Endothelial cell of umbilical vein (primary cell): ENCODE measurements around the gene CEP104. TPM values are rescaled to one million over a fixed set of nuclear protein-coding genes. Genes with fewer than 3 reads are reported as not detected.

ENCODE experiments used
- BruUV-seq: library from RNA; stranded (reverse); fragments of 400-500 nt; replicated peaks from 2 replicates; lab custom pipeline; 2021; lab: Mats Ljungman, UMichigan
- CTCF ChIA-PET: fragments of 300-600, 350-600 bp; sonication (Branson Sonifier 250); formaldehyde crosslinking; loops from one replicate; lab custom pipeline; 2021; ENCODE audit warnings: antibody characterized with exemption, inconsistent platforms; lab: Charles Lee
- POLR2A ChIA-PET: fragments of 300-600, 350-600 bp; sonication (Branson Sonifier 250); formaldehyde crosslinking; loops from one replicate; lab custom pipeline; 2021; ENCODE audit warnings: antibody characterized with exemption, inconsistent platforms; lab: Charles Lee
- DNase-seq: peaks from one replicate; pipeline ENCODE4 v3.0.0-alpha.2; 2011; ENCODE audit warnings: low read depth, low spot score
- FAIRE-seq: peaks from 2 replicates; lab custom pipeline; 2011; peaks lifted over from hg19 to GRCh38; lab: Jason Lieb, UNC
- H2AFZ ChIP-seq: 2 replicates; pipeline ENCODE4 v1.6.0; 2012; ENCODE audit warnings: low read depth, low read length, control low read depth, inconsistent platforms
- H3K27ac ChIP-seq: 2 replicates; pipeline ENCODE4 v1.5.1; 2011; ENCODE audit warnings: low read depth, mild to moderate bottlenecking, control low read depth, low read length, moderate library complexity; ENCODE audit not compliant: insufficient read depth
- H3K27me3 ChIP-seq, 2 experiments: 2 replicates each; pipeline versions ENCODE4 v1.6.0 to v1.6.1; 2011; ENCODE audit warnings: low read length in 2 of 2, mixed read lengths in 1 of 2; ENCODE audit not compliant: control insufficient read depth in 2 of 2, insufficient read depth in 2 of 2
- H3K36me3 ChIP-seq, 2 experiments: 2 replicates in 1 of 2; 3 replicates in 1 of 2; pipeline ENCODE4 v1.5.1; 2011; ENCODE audit warnings: low read length in 2 of 2, mild to moderate bottlenecking in 1 of 2, moderate library complexity in 1 of 2; ENCODE audit not compliant: control insufficient read depth in 2 of 2, insufficient read depth in 2 of 2; ENCODE audit errors: extremely low read depth in 1 of 2
- H3K4me1 ChIP-seq: 3 replicates; pipeline ENCODE4 v1.5.1; 2011; ENCODE audit warnings: mild to moderate bottlenecking, low read length; ENCODE audit not compliant: control insufficient read depth, insufficient read depth; ENCODE audit errors: extremely low read depth
- H3K4me2 ChIP-seq: 2 replicates; pipeline ENCODE4 v1.6.1; 2011; ENCODE audit warnings: low read length, control low read depth, mixed read lengths; ENCODE audit not compliant: insufficient read depth
- H3K4me3 ChIP-seq, 3 experiments: fragments of 200-600 bp in 1 of 3; sonication (generic), shearing (Covaris generic) in 1 of 3; replicated peaks in 1 of 3; 2 replicates each; pipeline ENCODE4 v1.5.1; 2011 to 2016; ENCODE audit warnings: control low read depth in 3 of 3, low read length in 3 of 3, mild to moderate bottlenecking in 2 of 3, inconsistent platforms in 1 of 3, low read depth in 1 of 3, moderate library complexity in 1 of 3; ENCODE audit not compliant: insufficient read depth in 1 of 3
- H3K79me2 ChIP-seq: 2 replicates; pipeline ENCODE4 v1.6.0; 2012; ENCODE audit warnings: low read length, inconsistent platforms; ENCODE audit not compliant: control insufficient read depth, insufficient read depth
- H3K9ac ChIP-seq: replicated peaks from 2 replicates; pipeline ENCODE3; 2011; ENCODE audit warnings: low read length, control low read depth; ENCODE audit not compliant: insufficient read depth; ENCODE audit errors: extremely low read depth
- H3K9me1 ChIP-seq: replicated peaks from 3 replicates; pipeline ENCODE4 v1.6.0; 2011; ENCODE audit warnings: mild to moderate bottlenecking, low read length; ENCODE audit not compliant: control insufficient read depth, insufficient read depth; ENCODE audit errors: extremely low read depth
- H3K9me3 ChIP-seq: replicated peaks from 2 replicates; pipeline ENCODE4 v1.5.1; 2012; ENCODE audit warnings: low read length, inconsistent platforms; ENCODE audit not compliant: control insufficient read depth, insufficient read depth
- H4K20me1 ChIP-seq: replicated peaks from 2 replicates; pipeline ENCODE3; 2011; ENCODE audit warnings: mild to moderate bottlenecking, low read length; ENCODE audit not compliant: control insufficient read depth, insufficient read depth; ENCODE audit errors: extremely low read depth
- CTCF ChIP-seq, 2 donors: IDR thresholded peaks; 1 replicate in 1 of 2; 2 replicates in 1 of 2; pipeline ENCODE4 v1.5.1; 2011; ENCODE audit warnings: low read length in 2 of 2, mild to moderate bottlenecking in 2 of 2, moderate library complexity in 2 of 2, control low read depth in 1 of 2, inconsistent platforms in 1 of 2, low read depth in 1 of 2; ENCODE audit not compliant: insufficient read depth in 1 of 2; ENCODE audit errors: extremely low read depth in 1 of 2
- EZH2 ChIP-seq: IDR thresholded peaks from 2 replicates; pipeline ENCODE4 v1.6.1; 2012; ENCODE audit warnings: borderline replicate concordance, low read depth, mild to moderate bottlenecking, moderate library complexity, low read length, inconsistent platforms; ENCODE audit not compliant: severe bottlenecking
- FOS ChIP-seq: IDR thresholded peaks from 2 replicates; pipeline ENCODE4 v1.6.1; 2011; ENCODE audit warnings: mild to moderate bottlenecking, low read length, moderate library complexity, borderline replicate concordance; ENCODE audit not compliant: insufficient read depth
- GATA2 ChIP-seq: IDR thresholded peaks from 2 replicates; pipeline ENCODE4 v1.7.0; 2011; ENCODE audit warnings: low read depth, mild to moderate bottlenecking, moderate library complexity, mixed read lengths, low read length; ENCODE audit not compliant: insufficient read length, insufficient read depth
- JUN ChIP-seq: IDR thresholded peaks from 2 replicates; pipeline ENCODE4 v1.6.1; 2011; ENCODE audit warnings: borderline replicate concordance, low read depth; ENCODE audit not compliant: insufficient read length, insufficient read depth
- MYC ChIP-seq: IDR thresholded peaks from one replicate; pipeline ENCODE4 v1.6.1; 2011; ENCODE audit warnings: mild to moderate bottlenecking, low read depth, low read length
- POLR2A ChIP-seq: IDR thresholded peaks from 2 replicates; pipeline ENCODE4 v1.6.1; 2012; ENCODE audit warnings: low read depth, mild to moderate bottlenecking, control low read depth, low read length
- POLR2AphosphoS5 ChIP-seq: IDR thresholded peaks from 2 replicates; pipeline ENCODE4 v1.6.1; 2012; ENCODE audit warnings: low read depth, mild to moderate bottlenecking, control low read depth, low read length, moderate library complexity; ENCODE audit not compliant: insufficient read depth
- dilution Hi-C: fragments of 300-500 bp; cut with MboI; formaldehyde crosslinking; loops from one replicate; pipeline ENCODE4 v1.15.0; 2019; ENCODE audit warnings: low sequenced_read_pairs; ENCODE audit not compliant: extremely low pct_ligation_motif_present
- intact Hi-C: fragments of 100-400 bp; cut with micrococcal nuclease; formaldehyde crosslinking; loops from one replicate; pipeline ENCODE4 v1.10.0; 2022
- polyA plus RNA-seq, 4 experiments: library from polyadenylated mRNA; depleted of rRNA in 3 of 4; stranded (reverse) in 3 of 4; unstranded in 1 of 4; fragments of >200 nt; gene quantifications; 2 replicates each; pipeline versions ENCODE4 v1.2.1 to v1.2.3, GENCODE V29; 2011 to 2012; ENCODE audit warnings: missing spikeins in 1 of 4
- total RNA-seq: library from RNA; stranded (reverse); gene quantifications from 2 replicates; pipeline ENCODE4 v1.2.3, GENCODE V29; 2021
- TF ChIP-seq, protein P1 (sequence below): IDR thresholded peaks from 2 replicates; pipeline ENCODE4 v1.6.1; 2011; ENCODE audit not compliant: insufficient read depth, insufficient read length

CEP104 gene
- total and polyA plus RNA-seq, 2 donors (not counting 3 experiments of a cell fraction or from before 2014, with no cell fraction given) = 12.4 to 43.0 TPM

- Histone ChIP-seq H3K9me1 (no peaks in the 10 kb centered on the region), H2AFZ (no peak overlapping the region), H3K27me3 (no peaks in the 10 kb centered on the region), H3K79me2 (no peaks in the 10 kb centered on the region), H3K4me2 (no peak overlapping the region), H3K4me3 (no peak overlapping the region), H3K9ac (no peak overlapping the region), H4K20me1 (no peaks in the 10 kb centered on the region), H3K4me1 (no peaks in the 10 kb centered on the region), H3K9me3 (no peaks in the 10 kb centered on the region), H3K27ac (no peak overlapping the region), H3K36me3 (peaks cover 0 to 2% of the 10 kb centered on the region in 2 experiments)
- CTCF ChIA-PET = no interaction called here
- FAIRE-seq (no peak), DNase-seq (no peak)
- TF ChIP-seq MYC (no peak), JUN (no peak), CTCF (IDR thresholded peaks at IDR 0.05; ENCODE audit: extremely low read depth in 1 of 2, insufficient read depth in 1 of 2, low read depth in 1 of 2, low read length in 2 of 2) (no peak)
- TF ChIP-seq, protein P1, sequence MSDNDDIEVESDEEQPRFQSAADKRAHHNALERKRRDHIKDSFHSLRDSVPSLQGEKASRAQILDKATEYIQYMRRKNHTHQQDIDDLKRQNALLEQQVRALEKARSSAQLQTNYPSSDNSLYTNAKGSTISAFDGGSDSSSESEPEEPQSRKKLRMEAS = no peak
- dilution Hi-C loops (no loop called here), intact Hi-C loops (no loop called here)
- POLR2A ChIA-PET = no interaction called here
- no TSS peak for BruUV-seq
Measured at GRCh38 chr1:3865606-3866160, 8.7 kb upstream of the CEP104 start.

DNA sequence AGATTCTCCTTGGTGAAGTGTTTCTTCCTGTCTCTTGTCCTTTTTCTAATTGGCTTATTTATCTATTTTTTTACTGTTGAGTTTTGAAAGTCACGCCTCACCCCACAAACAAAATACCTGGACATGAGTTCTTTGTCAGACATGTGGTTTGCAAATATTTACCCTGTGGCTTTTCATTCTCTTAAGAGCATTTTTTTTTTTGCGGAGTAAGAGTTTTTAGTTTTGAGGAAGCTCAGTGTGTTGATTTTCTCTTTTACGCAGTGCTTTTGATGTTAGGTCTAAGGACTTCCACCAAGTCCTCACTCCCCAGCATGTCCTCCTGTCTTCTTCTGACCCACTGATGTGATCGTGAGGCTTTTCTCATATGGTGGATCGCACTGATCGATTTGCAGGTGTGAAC is 7.9 kb upstream of the CEP104 start:
- TF ChIP-seq POLR2A = no peak
- no peak for TF ChIP-seq GATA2
- TF ChIP-seq CTCF (IDR thresholded peaks at IDR 0.05; ENCODE audit: extremely low read depth in 1 of 2, insufficient read depth in 1 of 2, low read depth in 1 of 2, low read length in 2 of 2) = no peak
- TF ChIP-seq JUN = no peak
- no peak for TF ChIP-seq FOS
- TF ChIP-seq MYC = no peak
- TF ChIP-seq EZH2 = no peak
- TF ChIP-seq, protein P1 = no peak
- no peak for TF ChIP-seq POLR2AphosphoS5
- no peak for FAIRE-seq
- dilution Hi-C loops = no loop called here

More for the DNA sequence above, 7.9 kb upstream of the CEP104 start:
- no peak overlapping the region for H3K4me2 ChIP-seq
- ChIA-PET CTCF (no interaction called here), POLR2A (no interaction called here)
- peaks cover 0 to 2% of the 10 kb centered on the region in 2 experiments for H3K36me3 ChIP-seq
- no peaks in the 10 kb centered on the region for H3K4me1 ChIP-seq
- H3K9ac ChIP-seq = no peak overlapping the region
- no peak overlapping the region for H2AFZ ChIP-seq
- DNase-seq = no peak
- no peaks in the 10 kb centered on the region for H3K27me3 ChIP-seq
- BruUV-seq = no TSS peak
- H3K79me2 ChIP-seq = no peaks in the 10 kb centered on the region
- no peaks in the 10 kb centered on the region for H4K20me1 ChIP-seq
- intact Hi-C loops = no loop called here
- no peak overlapping the region for H3K27ac ChIP-seq
- H3K4me3 ChIP-seq = no peak overlapping the region
- no peaks in the 10 kb centered on the region for H3K9me3 ChIP-seq
- H3K9me1 ChIP-seq = no peaks in the 10 kb centered on the region
